SKM-1 treated with dmso at 0.1 percent for 144 hours (cell line): ENCODE data around the gene RIPPLY1.

Experiments used
- DNase-seq: peaks from one replicate; lab custom pipeline; 2025; ENCODE audit not compliant: unreplicated experiment; lab: John Stamatoyannopoulos, UW

RIPPLY1 gene, protein sequence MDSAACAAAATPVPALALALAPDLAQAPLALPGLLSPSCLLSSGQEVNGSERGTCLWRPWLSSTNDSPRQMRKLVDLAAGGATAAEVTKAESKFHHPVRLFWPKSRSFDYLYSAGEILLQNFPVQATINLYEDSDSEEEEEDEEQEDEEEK

DNA sequence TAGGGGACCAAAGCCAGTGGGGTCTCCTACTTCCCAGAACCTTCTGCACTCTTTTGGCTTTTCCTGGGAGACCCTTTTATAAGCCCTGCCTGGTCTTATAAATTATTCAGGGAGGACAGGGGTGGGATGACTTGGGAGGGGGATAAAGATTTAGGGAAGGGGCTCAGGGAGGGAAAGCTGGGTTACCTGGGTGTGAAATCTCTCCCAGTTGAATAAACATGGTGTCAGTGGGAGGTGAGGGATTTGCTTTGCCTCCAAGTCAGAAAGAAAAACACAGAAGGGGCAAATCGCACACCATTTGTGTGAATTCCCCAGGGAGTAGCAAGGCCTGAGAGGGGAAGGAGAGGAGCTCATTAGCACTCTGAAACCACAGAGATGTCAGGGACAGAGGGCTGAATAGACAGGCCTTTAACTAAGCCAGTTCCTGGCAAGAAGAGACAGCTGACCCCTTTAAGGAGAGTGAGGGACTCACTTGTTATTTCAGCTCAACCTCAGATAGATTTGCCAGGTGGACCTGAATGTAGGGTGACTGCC lies at the start of gene RIPPLY1:
RIPPLY1 (minus strand) TSS at position 51 of the 534 bp plus-strand sequence. CDS start 54 bp downstream, outside the sequence.
- no peak for DNase-seq

DNA sequence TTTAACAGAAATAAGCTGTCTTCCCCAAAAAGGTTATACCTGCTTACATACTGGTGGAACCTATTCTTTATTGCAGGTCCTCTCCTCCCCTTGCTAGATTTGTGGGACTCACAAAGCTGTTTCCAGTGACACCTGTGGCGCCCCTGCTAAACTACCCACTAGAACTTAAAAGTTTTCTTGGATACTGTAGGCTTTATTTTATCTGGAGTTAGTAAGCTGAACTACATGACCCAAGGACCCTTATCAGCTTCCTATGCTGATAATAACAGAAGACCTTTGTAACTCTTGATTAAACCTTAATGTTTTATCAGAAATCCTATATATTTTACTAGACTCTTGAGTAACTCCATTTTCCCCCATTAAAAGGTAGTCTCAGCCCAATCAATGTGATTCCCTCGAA lies 49.4 kb upstream of the RIPPLY1 start:
- no peak for DNase-seq

DNA sequence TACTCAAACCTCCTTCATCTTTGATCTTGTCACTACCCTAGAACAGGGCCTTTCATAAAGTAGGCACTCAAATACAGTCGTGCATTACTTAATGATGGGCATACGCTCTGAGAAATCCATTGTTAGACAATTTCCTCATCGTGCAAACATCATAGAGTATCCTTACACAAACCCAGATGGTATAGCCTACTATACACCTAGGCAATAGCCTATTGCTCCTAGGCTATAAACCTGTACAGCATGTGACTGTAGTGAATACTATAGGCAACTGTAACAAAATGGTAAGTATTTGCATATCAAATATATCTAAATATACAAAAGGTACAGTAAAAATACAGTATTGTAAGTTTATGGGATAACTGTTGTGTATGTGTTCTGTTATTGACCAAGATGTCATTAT lies 48.9 kb upstream of the RIPPLY1 start:
- DNase-seq, result no peak

DNA sequence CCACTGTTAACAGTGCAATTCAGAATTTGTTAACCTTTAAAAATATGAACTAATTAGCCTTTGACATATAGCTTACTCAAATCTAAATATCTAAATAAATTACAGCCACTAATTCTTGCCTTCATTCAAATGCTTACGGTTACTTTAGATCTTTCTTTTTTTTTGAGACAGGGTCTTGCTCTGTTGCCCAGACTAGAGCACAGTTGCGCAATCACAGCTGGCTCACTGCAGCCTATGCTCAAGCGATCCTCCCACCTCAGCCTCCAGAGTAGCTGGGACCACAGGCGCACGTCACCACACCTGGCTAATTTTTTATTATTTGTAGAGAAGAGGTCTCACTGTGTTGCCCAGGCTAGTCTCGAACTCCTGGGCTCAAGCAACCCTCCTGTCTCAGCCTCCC lies 48.1 kb upstream of the RIPPLY1 start:
- DNase-seq, result no peak

DNA sequence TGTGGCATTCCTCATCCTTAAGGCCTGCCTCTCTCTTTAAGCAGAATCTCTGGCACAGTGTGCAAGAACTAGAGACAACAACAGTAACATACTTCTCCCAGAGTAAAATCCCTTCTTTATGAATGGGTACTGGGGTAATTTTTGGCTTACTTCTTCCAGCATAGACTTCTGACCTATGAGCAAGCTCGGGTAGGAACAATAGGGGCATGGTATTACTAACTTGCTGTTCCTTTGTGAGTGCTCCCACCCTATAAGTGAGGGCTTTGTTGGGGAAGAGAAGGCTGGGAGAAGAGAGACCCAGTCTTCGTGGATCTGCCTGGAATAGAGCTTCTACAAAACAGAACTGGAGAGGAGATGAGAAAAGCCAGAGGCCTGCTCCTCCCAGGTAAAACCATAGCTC lies 47.2 kb upstream of the RIPPLY1 start:
- no peak for DNase-seq

DNA sequence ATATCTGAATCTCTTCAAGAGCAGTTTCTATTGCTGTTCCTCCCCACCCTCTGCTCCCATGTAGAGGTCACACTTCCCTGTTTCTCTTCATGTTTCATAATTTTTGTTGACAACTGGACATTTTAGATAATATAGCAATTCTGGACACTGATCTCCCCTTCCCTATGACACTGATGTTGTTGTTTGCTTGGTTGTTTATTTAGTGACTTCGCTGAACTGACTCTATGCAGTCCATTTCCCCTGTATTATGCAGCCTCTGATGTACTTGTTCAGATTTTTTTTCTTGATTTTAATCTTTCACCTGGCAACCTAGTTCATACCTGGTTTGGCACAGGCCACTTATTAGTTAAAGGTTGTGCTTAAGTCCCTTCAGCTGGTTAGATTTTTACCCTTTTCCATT lies 46.2 kb upstream of the RIPPLY1 start:
- no peak for DNase-seq

DNA sequence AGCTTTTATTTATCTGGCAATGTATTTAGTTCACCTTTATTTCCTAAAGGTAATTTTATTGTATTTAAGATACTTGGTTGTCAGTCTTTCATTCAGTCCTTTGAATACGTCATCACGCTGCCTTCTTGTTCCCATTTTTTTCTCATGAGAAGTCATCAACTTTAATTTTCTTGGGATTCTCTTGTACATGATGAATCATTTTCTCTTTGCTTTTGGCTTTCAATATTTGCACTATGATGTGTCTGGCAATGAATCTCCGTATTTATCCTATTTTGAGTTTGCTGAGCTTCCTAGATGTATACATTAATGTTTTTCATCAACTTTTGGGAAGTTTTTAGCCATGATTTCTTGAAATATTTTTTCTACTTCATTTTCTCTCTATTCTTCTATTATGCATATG lies 45.5 kb upstream of the RIPPLY1 start:
- no peak for DNase-seq

DNA sequence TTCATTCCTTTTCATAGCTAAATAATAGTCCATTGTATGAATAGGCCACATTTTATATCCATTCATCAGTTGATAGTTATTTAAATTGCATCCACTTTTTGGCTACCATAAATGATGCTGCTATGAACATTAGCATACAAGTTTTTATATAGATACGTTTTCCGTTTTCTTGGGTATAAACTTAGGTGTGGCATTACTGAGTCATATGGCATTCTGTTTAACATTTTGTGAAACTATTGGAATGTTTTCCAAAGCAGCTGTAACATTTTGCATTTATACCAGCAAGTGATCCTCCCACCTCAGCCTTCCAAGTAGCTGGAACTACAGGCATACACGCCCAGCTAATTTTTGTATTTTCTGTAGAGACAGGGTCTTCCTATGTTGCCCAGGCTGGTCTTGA lies 43.3 kb upstream of the RIPPLY1 start:
- DNase-seq, result no peak

DNA sequence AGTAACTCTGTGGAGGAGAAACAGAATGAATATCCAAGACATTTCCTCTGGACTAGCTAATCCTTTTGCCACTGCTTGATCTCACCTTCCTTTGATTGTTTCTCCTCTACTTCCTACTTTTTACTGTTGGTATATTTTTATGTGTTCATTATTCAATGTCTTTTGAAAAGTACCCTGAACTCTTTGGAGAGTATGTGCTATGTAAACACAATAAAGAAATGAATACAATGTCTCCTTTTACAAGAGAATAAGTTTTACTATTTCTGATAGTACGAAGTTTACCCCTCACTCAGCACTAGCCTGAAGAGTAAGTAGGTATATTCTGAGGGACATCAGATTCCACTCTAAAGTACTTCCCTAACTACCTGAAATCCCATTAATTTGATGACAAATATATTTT lies 36.9 kb upstream of the RIPPLY1 start:
- no peak for DNase-seq

DNA sequence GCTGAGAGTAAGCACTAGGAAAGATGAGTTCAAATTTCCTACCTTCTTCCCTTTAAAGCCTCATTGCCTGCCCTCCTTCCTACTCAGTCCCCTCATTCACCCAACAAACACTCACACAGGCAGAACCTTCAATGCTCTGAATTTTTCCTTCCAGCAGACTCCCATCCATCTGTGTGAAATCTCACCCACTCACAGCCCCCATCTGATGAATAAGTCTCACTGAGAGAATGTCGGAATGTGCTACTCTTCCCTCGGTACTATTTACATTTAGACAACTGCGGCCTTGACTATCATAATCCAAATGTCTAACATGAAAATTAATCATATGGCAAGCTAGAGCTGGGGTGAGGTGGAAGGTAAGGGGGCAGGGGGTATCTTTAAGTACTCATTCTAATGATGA lies 36.4 kb upstream of the RIPPLY1 start:
- DNase-seq, result no peak

DNA sequence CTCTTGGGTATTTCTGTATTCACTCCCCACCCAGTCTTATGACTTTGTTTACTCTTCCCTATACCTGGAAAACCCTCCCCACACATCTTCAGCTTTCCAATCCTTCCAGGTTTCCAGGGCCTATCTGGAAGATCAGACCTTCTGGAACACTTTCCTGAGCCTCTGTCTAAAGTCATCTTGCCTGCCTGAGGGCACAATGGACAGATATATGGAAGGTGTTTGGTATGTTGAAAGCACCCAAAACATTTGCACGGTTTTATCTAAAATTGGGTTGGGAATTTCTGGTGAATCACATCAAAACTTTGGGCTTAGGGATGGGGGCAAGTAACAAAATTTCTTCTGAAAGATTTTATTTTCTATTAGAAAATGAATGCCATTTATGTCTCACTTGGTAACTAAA lies 33.1 kb upstream of the RIPPLY1 start:
- DNase-seq, result no peak

DNA sequence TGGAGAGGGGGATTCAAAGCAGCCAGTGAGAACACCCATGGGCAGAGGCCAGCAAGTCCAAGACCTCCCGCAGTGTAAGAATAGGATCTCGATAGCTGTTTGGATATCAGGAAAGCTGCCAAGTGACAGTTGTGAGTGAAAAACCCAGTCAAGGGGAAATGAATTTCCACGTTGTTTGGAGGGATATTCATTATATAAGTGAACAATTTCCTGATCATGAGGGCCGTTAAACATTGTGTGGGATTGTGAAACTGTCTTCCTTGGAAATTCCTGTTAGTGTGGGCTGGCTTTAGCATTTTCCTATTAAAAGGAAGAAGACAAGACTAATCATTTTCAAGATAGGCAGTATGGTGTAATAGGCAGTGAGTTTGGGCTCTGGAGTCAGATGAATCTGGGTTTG lies 32.0 kb upstream of the RIPPLY1 start:
- DNase-seq, result no peak

DNA sequence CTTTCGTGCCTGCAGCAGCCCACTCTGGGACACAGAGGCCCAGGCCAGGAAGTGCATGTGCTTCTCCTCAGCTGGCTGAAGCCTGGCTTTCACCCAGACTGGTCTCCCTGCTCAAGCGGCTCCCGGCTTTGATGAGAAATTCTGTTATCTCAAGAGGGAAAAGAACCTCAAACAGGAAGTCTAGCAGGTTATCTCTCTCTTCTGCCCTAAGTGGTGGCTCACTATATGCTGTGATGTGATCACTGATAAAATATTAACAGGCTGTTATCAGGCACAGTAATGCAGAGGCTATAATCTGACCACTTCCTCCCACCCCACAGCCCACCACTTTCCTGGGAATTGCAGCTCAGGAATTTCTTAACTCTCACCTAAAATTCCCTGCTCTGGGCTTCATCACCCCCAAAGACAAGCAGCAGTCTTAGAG lies 30.4 kb upstream of the RIPPLY1 start:
- no peak for DNase-seq

DNA sequence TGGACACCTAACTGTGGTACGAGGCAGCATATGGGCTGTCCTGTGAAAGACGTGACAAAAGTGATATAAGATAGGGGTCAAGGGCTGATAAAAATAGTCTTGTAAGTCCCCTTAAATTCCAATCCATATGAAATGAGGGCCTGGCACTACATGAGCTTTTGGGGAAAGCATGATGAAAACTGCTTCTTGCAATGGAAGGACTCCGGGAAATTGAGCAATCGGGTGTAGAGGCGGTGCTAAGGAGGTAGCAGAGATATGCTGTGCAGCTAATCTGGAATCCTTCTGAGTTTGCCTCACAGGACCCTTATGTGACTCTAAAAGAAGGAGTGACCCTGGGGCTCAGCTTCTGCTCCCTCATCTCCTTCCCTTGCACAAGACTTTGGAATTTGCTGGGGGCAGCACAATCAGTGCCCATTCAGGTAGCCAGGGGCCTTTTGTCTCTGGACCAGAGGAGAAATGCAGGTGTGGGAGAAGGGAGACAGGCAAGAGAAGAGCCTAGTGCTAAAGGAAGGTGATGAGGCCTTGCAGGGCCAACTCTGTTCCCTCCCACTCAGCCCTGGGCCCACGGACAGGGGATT lies 29.9 kb upstream of the RIPPLY1 start:
- DNase-seq, result no peak

DNA sequence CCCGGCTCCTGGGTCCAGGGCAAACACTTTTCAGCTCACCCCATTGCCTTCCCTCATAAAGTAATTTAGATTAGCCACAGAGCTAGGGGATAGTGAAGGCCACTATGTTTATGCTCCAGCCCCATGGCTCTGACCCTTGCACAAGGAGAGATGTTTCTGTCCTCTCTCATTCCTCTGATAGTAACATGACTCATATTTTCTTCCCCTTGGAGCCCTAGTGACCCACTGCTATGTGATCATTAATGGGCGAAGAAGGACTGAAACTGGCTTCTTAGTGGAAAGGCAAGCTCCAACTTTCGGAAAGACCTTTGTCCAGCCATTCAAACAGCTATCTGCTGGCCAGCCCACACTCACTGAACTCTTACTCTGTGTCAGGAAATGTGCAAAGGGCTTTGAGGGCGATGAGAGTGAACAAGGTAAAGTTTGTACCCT lies 29.4 kb upstream of the RIPPLY1 start:
- no peak for DNase-seq

DNA sequence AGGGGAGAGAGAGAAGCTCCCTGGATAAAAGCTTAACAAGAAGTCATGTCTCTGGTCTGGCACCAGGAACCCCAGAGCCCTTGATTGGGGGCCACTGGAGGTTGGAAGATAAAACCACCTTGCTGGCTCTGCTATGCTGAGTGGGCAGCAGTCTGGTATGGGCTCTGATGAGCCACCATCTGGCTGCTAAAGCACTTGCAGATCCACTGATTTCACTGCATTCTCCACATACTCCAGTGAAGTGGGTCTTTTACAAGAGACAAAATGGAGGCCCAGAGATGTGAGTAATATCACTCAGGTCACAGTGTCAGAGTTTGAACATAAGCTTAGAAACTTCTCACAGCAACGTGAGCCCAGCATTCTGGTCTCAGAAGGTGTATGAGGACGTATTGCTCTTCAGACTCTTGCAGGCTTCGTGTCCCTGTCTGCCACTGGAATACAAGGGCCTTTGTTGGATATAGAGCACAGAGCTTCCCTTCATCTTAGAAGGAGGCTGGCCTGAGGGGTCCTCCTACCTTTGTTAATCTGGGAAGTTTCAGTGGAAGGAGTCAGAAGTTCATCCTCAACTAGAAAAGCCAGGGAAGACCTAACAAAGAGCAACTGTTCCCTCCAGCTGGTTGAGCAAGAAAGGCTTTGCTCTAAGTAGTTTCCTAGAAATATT lies 28.8 kb upstream of the RIPPLY1 start:
- DNase-seq, result no peak

DNA sequence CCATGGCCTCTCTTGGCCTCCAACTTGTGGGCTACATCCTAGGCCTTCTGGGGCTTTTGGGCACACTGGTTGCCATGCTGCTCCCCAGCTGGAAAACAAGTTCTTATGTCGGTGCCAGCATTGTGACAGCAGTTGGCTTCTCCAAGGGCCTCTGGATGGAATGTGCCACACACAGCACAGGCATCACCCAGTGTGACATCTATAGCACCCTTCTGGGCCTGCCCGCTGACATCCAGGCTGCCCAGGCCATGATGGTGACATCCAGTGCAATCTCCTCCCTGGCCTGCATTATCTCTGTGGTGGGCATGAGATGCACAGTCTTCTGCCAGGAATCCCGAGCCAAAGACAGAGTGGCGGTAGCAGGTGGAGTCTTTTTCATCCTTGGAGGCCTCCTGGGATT lies 25.1 kb upstream of the RIPPLY1 start:
- no peak for DNase-seq

DNA sequence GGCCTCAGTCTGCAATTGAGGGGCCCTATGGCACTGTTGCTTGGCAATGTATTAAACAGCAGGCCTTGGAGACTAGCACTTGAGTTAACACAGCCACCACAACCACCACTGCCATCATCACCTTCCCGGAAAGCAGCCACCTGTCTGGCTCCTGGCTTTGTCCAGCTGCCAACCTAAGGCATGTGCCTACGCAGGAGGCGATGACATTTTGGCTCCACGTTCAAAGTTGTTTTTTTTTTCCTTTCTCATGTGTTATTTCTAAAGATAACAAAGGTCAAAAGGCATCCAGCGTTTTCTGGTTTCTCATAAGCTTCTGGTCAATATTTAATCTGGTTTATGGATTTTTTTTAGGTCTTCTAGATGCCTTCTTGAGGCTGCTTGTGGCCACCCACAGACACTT lies 24.6 kb upstream of the RIPPLY1 start:
- no peak for DNase-seq

DNA sequence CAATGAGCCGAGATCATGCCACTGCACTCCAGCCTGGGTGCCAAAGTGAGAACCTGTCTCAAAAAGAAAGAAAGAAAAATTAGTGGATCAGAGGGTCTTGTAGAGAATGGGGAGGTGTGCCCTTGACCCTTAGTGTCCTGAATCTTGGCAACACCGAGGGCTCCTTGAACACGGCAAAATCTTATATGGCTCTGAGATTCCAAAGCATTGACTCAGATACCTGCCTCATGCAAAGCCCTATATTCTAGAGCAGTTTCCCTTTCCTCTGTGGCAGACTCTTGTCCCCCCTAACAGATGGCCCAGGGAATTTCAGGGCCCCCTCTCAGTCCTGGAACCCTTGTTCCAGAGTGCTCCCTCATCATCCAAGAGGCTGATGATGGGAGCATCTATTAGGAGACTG lies 23.9 kb upstream of the RIPPLY1 start:
- DNase-seq, result no peak

DNA sequence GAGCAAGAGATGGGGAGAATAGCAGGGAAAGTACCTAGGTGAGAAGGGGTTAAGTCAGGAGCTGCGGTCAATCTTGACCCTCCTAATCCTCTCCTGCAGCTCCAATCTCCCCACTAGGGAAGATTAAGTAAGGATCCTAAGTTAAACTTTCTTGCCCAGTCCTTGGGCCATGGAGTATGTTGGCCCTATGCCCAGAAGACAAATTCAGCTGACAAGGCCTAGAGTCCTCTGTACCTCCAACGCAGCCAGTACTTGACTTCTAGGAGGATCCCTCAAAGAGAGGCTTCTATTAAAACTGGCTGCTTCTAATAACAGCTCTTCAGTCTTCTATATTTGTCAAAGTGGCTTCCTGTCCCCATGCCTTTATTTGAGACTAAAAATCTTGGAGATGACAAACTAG lies 18.5 kb upstream of the RIPPLY1 start:
- no peak for DNase-seq

DNA sequence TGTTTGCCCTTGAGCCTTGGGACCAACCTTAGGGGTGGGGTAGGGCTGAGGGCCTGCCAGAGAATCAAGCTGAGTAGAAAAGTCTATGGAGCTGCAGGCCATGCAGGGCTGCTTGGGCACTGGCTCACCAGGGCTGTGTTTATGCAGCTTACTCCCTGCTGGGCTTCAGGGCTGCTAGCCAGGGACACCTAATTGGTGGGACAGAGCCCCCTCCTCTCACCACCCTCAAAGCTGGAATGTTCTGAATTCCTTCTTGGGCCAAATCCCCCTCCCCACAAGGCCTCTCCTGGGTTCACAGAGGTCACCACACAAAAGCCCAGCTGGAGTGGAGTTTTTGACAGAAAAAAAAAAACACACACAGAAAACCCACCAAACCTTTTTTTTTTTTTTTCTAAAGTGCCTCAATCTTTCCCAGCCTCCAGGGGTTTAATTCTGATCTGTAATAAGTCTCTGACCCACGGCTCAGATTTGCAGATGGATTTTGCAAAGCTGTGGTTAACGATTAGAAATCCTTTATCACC lies 16.9 kb upstream of the RIPPLY1 start, which contains the start of gene CLDN2:
CLDN2 (plus strand) TSS at position 471 of the 521 bp plus-strand sequence. CDS start 7,827 bp downstream, outside the sequence.
- no peak for DNase-seq

DNA sequence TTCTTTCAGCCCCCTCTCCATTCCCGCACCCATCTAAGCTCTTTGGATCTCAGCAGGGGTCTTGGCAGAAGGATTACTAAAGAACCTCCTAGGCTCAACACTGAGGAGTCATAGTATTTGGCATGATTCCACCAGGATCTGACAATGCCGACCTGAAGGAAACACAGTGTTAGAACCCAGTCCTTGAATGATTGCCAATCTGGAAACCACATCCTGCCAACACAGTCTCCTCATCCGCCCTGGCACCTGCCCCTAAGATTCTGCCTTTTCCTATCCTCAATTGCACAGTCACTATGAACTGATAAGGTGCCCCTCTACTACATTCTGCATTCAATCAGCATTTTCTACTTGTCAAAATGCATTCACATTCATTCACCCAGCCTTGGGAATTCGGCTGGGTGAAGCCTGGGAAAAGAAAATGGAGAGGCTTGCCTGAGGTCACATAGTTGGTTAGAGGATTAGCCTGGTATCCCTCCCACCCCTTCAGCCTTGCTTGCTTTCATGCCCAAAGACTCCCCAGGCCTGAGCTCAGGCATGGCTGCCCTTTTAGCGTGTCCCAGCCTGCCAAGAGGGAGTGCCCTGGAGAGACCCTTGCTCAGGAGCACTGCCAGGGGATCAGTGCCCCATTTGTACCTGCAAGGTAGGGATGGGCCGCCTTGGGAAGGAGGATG lies 14.8 kb upstream of the RIPPLY1 start:
- no peak for DNase-seq
